Measurements from ENCODE around the gene ZNF274.
"Not testable (repeated sequence)": the region's sequence is repeated elsewhere in the genome, so short reads cannot be mapped to it uniquely, and the experiment has no call there.

Gene ZNF274

GRCh38 chr19:58182989-58183816 is at the start of gene ZNF274:
Gene ZNF274, plus strand, starts transcription at chr19:58183061. Its CDS starts 905 bp downstream, at chr19:58183966.
- in situ Hi-C loops (cut with MboI; ENCODE audit: low sequenced_read_pairs), result no loop called here

GRCh38 chr19:58134244-58134643 is 48.6 kb upstream of the ZNF274 start:
- in situ Hi-C loops (cut with MboI; ENCODE audit: low sequenced_read_pairs), result no loop called here

GRCh38 chr19:58145849-58146248 is 37.0 kb upstream of the ZNF274 start:
- in situ Hi-C loops (cut with MboI; ENCODE audit: low sequenced_read_pairs), result no loop called here

- in situ Hi-C loops (cut with MboI; ENCODE audit: low sequenced_read_pairs), result not testable (repeated sequence)
These were observed 35.4 kb upstream of the ZNF274 start for GRCh38 chr19:58147475-58147874.

- in situ Hi-C loops (cut with MboI; ENCODE audit: low sequenced_read_pairs), result no loop called here
These were observed 32.4 kb upstream of the ZNF274 start, which contains the start of gene ZNF329 for GRCh38 chr19:58150328-58150921. Gene ZNF329, minus strand, starts transcription at chr19:58150789. Its CDS starts 21,286 bp downstream, at chr19:58129503.

- in situ Hi-C loops (cut with MboI; ENCODE audit: low sequenced_read_pairs), result no loop called here
These were observed 29.5 kb upstream of the ZNF274 start for GRCh38 chr19:58153386-58153785.

GRCh38 chr19:58154287-58154678 is 28.6 kb upstream of the ZNF274 start:
- in situ Hi-C loops (cut with MboI; ENCODE audit: low sequenced_read_pairs), result no loop called here

- in situ Hi-C loops (cut with MboI; ENCODE audit: low sequenced_read_pairs), result no loop called here
These were observed 27.9 kb upstream of the ZNF274 start for GRCh38 chr19:58154679-58155648.

GRCh38 chr19:58157045-58157728 is 25.7 kb upstream of the ZNF274 start:
- in situ Hi-C loops (cut with MboI; ENCODE audit: low sequenced_read_pairs), result no loop called here

- in situ Hi-C loops (cut with MboI; ENCODE audit: low sequenced_read_pairs), result no loop called here
These were observed 16.6 kb upstream of the ZNF274 start for GRCh38 chr19:58166268-58166667.

- in situ Hi-C loops (cut with MboI; ENCODE audit: low sequenced_read_pairs), result no loop called here
These were observed 16.1 kb upstream of the ZNF274 start for GRCh38 chr19:58166708-58167280.

GRCh38 chr19:58170860-58171259 is 12.0 kb upstream of the ZNF274 start:
- in situ Hi-C loops (cut with MboI; ENCODE audit: low sequenced_read_pairs), result no loop called here

- in situ Hi-C loops (cut with MboI; ENCODE audit: low sequenced_read_pairs), result no loop called here
These were observed 822 bp upstream of the ZNF274 start for GRCh38 chr19:58181902-58182576.

- in situ Hi-C loops (cut with MboI; ENCODE audit: low sequenced_read_pairs), result no loop called here
These were observed 278 bp upstream of the ZNF274 start for GRCh38 chr19:58182577-58182988.

GRCh38 chr19:58183817-58184215 is 955 bp downstream of the ZNF274 start:
- in situ Hi-C loops (cut with MboI; ENCODE audit: low sequenced_read_pairs), result no loop called here

GRCh38 chr19:58196901-58197616 is 14.2 kb downstream of the ZNF274 start:
- in situ Hi-C loops (cut with MboI; ENCODE audit: low sequenced_read_pairs), result no loop called here

- in situ Hi-C loops (cut with MboI; ENCODE audit: low sequenced_read_pairs), result no loop called here
These were observed 21.1 kb downstream of the ZNF274 start for GRCh38 chr19:58203814-58204475.

- in situ Hi-C loops (cut with MboI; ENCODE audit: low sequenced_read_pairs), result no loop called here
These were observed 21.7 kb downstream of the ZNF274 start for GRCh38 chr19:58204566-58204965.

All from HL-60/S4 treated with phorbol 12-myristate 13-acetate at 8.2 ng/mL for 4 days and 3 days (cell line).